Stimulated activated CD8-positive, alpha-beta memory T cell treated with anti-CD3 and anti-CD28 coated beads, Interleukin-15, amount 100 ng/mL, for 1 hour (primary cell): ENCODE measurements around the gene TRMT1.
A peak's percentile ranks its signal among the peaks of the same experiment; 100 is the strongest.

Source experiments
- DNase-seq: peaks from one replicate; pipeline ENCODE4 v3.0.0-alpha.2; 2020; ENCODE audit warnings: low read depth

Gene TRMT1

GRCh38 chr19:13122980-13123957, 6.7 kb upstream of the TRMT1 start:
- no peak for DNase-seq

GRCh38 chr19:13122275-13122878, 5.8 kb upstream of the TRMT1 start:
- DNase-seq, result no peak

- DNase-seq, result no peak
Measured at GRCh38 chr19:13121551-13122274, 5.2 kb upstream of the TRMT1 start.

- no peak for DNase-seq
Measured at GRCh38 chr19:13120817-13121216, 4.3 kb upstream of the TRMT1 start.

GRCh38 chr19:13120031-13120430, 3.5 kb upstream of the TRMT1 start:
- DNase-seq, result no peak

GRCh38 chr19:13119627-13120026, 3.1 kb upstream of the TRMT1 start:
- no peak for DNase-seq

- no peak for DNase-seq
Measured at GRCh38 chr19:13118424-13119193, 2.1 kb upstream of the TRMT1 start.

- DNase-seq, result peak; percentile 60
Measured at GRCh38 chr19:13117772-13118423, 1.4 kb upstream of the TRMT1 start, which contains the start of gene NACC1. Gene NACC1 (plus strand): TSS chr19:13118264. CDS start chr19:13135208, 16,944 bp downstream.

GRCh38 chr19:13117176-13117771, 734 bp upstream of the TRMT1 start:
- no peak for DNase-seq

GRCh38 chr19:13115936-13116281, 631 bp downstream of the TRMT1 start:
- no peak for DNase-seq

- DNase-seq, result no peak
Measured at GRCh38 chr19:13112555-13112954, 4.0 kb downstream of the TRMT1 start.

GRCh38 chr19:13110099-13110610, 6.4 kb downstream of the TRMT1 start:
- DNase-seq, result no peak

- DNase-seq, result no peak
Measured at GRCh38 chr19:13109361-13110098, 7.0 kb downstream of the TRMT1 start.

- no peak for DNase-seq
Measured at GRCh38 chr19:13104848-13105711, 11.5 kb downstream of the TRMT1 start.

GRCh38 chr19:13104360-13104847, 12.1 kb downstream of the TRMT1 start:
- no peak for DNase-seq

- no peak for DNase-seq
Measured at GRCh38 chr19:13103581-13104359, 12.8 kb downstream of the TRMT1 start.

- DNase-seq, result no peak
Measured at GRCh38 chr19:13102666-13103580, 13.6 kb downstream of the TRMT1 start, which contains the start of gene LYL1. Gene LYL1 (minus strand): TSS chr19:13102858. CDS start chr19:13101171, 1,687 bp downstream.
